Natural killer cell (primary cell): ENCODE data around the gene SUOX. TPM values are rescaled to one million over a fixed set of nuclear protein-coding genes. Genes with fewer than 3 reads are reported as not detected.

Source experiments
- ATAC-seq, 3 donors: fragments of 150-1000 bp in 2 of 3; fragments of 200-7000 bp in 1 of 3; cut with Tn5 transposase; 1 replicate in 1 of 3; 2 replicates in 2 of 3; pipeline ENCODE4 v1.10.0; 2021; ENCODE audit warnings: mild to moderate bottlenecking in 2 of 3, moderate library complexity in 2 of 3
- DNase-seq, 2 donors: peaks; one replicate each; pipeline versions ENCODE4 v3.0.0 to v3.0.0-alpha.2; 2013 to 2021; ENCODE audit warnings: mixed read lengths in 1 of 2
- H3K27ac ChIP-seq: one replicate; pipeline ENCODE4 v1.5.1; 2013; ENCODE audit warnings: mild to moderate bottlenecking, low read length
- H3K27me3 ChIP-seq: one replicate; pipeline ENCODE4 v1.6.1; 2013; ENCODE audit warnings: low read length; ENCODE audit not compliant: control insufficient read depth, insufficient read depth
- H3K36me3 ChIP-seq: one replicate; pipeline ENCODE4 v1.6.1; 2013; ENCODE audit warnings: low read length; ENCODE audit not compliant: control insufficient read depth, insufficient read depth
- H3K4me1 ChIP-seq: one replicate; pipeline ENCODE4 v1.6.1; 2013; ENCODE audit warnings: low read length; ENCODE audit not compliant: control insufficient read depth, insufficient read depth
- H3K4me3 ChIP-seq: one replicate; pipeline ENCODE4 v1.5.1; 2013; ENCODE audit warnings: low read length
- H3K9me3 ChIP-seq: one replicate; pipeline ENCODE4 v1.6.1; 2013; ENCODE audit warnings: low read length; ENCODE audit not compliant: control insufficient read depth, insufficient read depth
- H3K27ac Mint-ChIP-seq, 2 donors: one replicate each; pipeline ENCODE4 v1.8.0; 2022; ENCODE audit warnings: mild to moderate bottlenecking in 2 of 2, mixed read lengths in 2 of 2, moderate library complexity in 1 of 2
- H3K27me3 Mint-ChIP-seq, 2 donors: one replicate each; pipeline ENCODE4 v1.8.0; 2022; ENCODE audit warnings: low read depth in 2 of 2, mixed read lengths in 2 of 2
- H3K36me3 Mint-ChIP-seq: one replicate; pipeline ENCODE4 v1.8.0; 2022; ENCODE audit warnings: mixed read lengths
- H3K4me1 Mint-ChIP-seq, 2 donors: one replicate each; pipeline ENCODE4 v1.8.0; 2022; ENCODE audit warnings: mixed read lengths in 2 of 2
- H3K4me3 Mint-ChIP-seq: one replicate; pipeline ENCODE4 v1.8.0; 2022; ENCODE audit warnings: mild to moderate bottlenecking, moderate library complexity, mixed read lengths
- H3K9me3 Mint-ChIP-seq, 2 donors: one replicate each; pipeline ENCODE4 v1.8.0; 2022; ENCODE audit warnings: mixed read lengths in 2 of 2
- WGBS: methylation state at CpG from one replicate; pipeline ENCODE4 v1.1.7; 2013; ENCODE audit warnings: missing lambda C conversion rate; ENCODE audit not compliant: insufficient coverage; 5-methylcytosine and 5-hydroxymethylcytosine counted together
- intact Hi-C: fragments of 100-400 bp; cut with micrococcal nuclease; formaldehyde crosslinking; loops from one replicate; pipeline ENCODE4 v1.14.2; 2022
- total RNA-seq, 4 donors: library from RNA; stranded (reverse); fragments of 120-200 nt in 1 of 4; gene quantifications; one replicate each; pipeline versions ENCODE4 v1.2.3 to v1.2.4, GENCODE V29; 2013 to 2022
- TF ChIP-seq, protein P1 (sequence below): fragments of 200-600 bp; IDR thresholded peaks from one replicate; pipeline ENCODE4 v1.8.0; 2022; ENCODE audit warnings: antibody characterized with exemption

Gene SUOX
- total RNA-seq, 3 donors from 2014 or later (not counting 1 experiment from before 2014, with no cell fraction given): 11.0 to 15.9 (median 14.6) TPM

DNA sequence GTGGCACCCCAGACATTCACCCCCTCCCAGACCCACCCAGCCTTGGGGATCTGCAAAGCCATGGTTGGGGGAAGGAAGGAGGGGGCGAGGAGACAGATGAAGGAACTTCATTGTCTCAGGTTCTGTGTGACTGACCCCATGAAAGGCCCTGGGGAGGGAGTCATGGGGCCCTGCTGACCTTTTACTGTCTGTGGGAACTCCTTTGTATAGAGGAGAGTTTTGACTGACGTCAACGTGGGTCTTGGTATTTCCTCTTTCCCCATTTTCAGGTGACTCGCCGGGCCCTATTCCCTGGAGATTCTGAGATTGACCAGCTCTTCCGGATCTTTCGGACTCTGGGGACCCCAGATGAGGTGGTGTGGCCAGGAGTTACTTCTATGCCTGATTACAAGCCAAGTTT lies 26.3 kb upstream of the SUOX start:
- Histone ChIP-seq H3K9me3 (no peaks in the 10 kb centered on the region), H3K4me1 (peaks cover 32% of the 10 kb centered on the region), H3K36me3 (no peaks in the 10 kb centered on the region), H3K27me3 (no peaks in the 10 kb centered on the region), H3K27ac (no peak overlapping the region), H3K4me3 (no peak overlapping the region)
- TF ChIP-seq, protein P1, sequence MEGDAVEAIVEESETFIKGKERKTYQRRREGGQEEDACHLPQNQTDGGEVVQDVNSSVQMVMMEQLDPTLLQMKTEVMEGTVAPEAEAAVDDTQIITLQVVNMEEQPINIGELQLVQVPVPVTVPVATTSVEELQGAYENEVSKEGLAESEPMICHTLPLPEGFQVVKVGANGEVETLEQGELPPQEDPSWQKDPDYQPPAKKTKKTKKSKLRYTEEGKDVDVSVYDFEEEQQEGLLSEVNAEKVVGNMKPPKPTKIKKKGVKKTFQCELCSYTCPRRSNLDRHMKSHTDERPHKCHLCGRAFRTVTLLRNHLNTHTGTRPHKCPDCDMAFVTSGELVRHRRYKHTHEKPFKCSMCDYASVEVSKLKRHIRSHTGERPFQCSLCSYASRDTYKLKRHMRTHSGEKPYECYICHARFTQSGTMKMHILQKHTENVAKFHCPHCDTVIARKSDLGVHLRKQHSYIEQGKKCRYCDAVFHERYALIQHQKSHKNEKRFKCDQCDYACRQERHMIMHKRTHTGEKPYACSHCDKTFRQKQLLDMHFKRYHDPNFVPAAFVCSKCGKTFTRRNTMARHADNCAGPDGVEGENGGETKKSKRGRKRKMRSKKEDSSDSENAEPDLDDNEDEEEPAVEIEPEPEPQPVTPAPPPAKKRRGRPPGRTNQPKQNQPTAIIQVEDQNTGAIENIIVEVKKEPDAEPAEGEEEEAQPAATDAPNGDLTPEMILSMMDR: no peak
- 96% methylated on average over 7 of the region's 7 CpGs for WGBS
- Mint-ChIP-seq H3K36me3 (no peaks in the 10 kb centered on the region), H3K9me3 (no peaks in the 10 kb centered on the region), H3K27ac (no peak overlapping the region), H3K4me1 (peaks cover 21 to 30% of the 10 kb centered on the region in 2 donors), H3K4me3 (no peak overlapping the region), H3K27me3 (no peaks in the 10 kb centered on the region)
- no peak for DNase-seq
- no peak for ATAC-seq
- intact Hi-C loops: loop anchor here (5.0 kb wide), 1 partner anchor 252 kb away; the partner anchor contains the start of genes NABP2 and RNF41

DNA sequence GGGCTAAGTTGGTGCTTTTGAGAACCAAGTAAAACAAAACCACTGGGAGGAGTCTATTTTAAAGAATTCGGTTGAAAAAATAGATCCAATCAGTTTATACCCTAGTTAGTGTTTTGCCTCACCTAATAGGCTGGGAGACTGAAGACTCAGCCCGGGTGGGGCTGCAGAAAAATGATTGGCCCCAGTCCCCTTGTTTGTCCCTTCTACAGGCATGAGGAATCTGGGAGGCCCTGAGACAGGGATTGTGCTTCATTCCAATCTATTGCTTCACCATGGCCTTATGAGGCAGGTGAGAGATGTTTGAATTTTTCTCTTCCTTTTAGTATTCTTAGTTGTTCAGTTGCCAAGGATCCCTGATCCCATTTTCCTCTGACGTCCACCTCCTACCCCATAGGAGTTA lies 25.0 kb upstream of the SUOX start:
- H3K9me3 ChIP-seq: no peaks in the 10 kb centered on the region
- H3K4me1 ChIP-seq: peaks cover 21% of the 10 kb centered on the region
- ATAC-seq (no peak), DNase-seq (no peak)
- Mint-ChIP-seq H3K27ac (no peak overlapping the region), H3K4me1 (peaks cover 22 to 24% of the 10 kb centered on the region in 2 donors), H3K9me3 (no peaks in the 10 kb centered on the region), H3K36me3 (no peaks in the 10 kb centered on the region), H3K27me3 (no peaks in the 10 kb centered on the region), H3K4me3 (no peak overlapping the region)
- H3K4me3 ChIP-seq: no peak overlapping the region
- H3K36me3 ChIP-seq: no peaks in the 10 kb centered on the region
- TF ChIP-seq, protein P1: no peak
- H3K27ac ChIP-seq: no peak overlapping the region
- 81% methylated on average over 2 of the region's 3 CpGs for WGBS
- no peaks in the 10 kb centered on the region for H3K27me3 ChIP-seq
- intact Hi-C loops: loop anchor here (2.0 to 5.0 kb wide), 2 partner anchors 45 to 250 kb away; partner anchors contain the start of genes NABP2, PYM1 and RNF41

DNA sequence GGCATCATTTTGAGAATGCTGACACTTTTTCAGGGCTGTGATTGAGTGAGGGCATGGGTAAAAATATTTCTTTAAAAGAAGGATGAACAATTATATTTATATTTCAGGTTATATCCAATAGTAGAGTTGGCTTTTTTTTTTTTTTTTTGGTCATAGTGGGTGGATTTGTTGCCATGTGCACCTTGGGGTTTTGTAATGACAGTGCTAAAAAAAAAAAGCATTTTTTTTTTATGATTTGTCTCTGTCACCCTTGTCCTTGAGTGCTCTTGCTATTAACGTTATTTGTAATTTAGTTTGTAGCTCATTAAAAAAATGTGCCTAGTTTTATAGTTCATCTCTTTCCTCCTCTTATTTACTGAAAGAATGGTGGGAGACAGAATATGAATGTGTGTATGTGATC lies 24.6 kb upstream of the SUOX start:
- no CpG with 5 or more reads among the region's 1 CpG for WGBS
- no peak overlapping the region for H3K4me3 Mint-ChIP-seq
- peak overlapping the region; percentile 73 for H3K4me3 ChIP-seq
- TF ChIP-seq, protein P1: no peak
- H3K4me1 ChIP-seq: peaks cover 17% of the 10 kb centered on the region
- peak overlapping the region; percentile 84 for H3K27ac ChIP-seq
- H3K27me3 Mint-ChIP-seq: no peaks in the 10 kb centered on the region
- H3K27ac Mint-ChIP-seq: no peak overlapping the region
- H3K36me3 Mint-ChIP-seq: no peaks in the 10 kb centered on the region
- H3K9me3 Mint-ChIP-seq: no peaks in the 10 kb centered on the region
- no peaks in the 10 kb centered on the region for H3K9me3 ChIP-seq
- DNase-seq: no peak
- no peaks in the 10 kb centered on the region for H3K36me3 ChIP-seq
- peaks cover 22 to 23% of the 10 kb centered on the region in 2 donors for H3K4me1 Mint-ChIP-seq
- ATAC-seq: no peak
- intact Hi-C loops: loop anchor here (2.0 to 5.0 kb wide), 2 partner anchors 46 to 250 kb away; partner anchors contain the start of genes NABP2, PYM1 and RNF41
- no peaks in the 10 kb centered on the region for H3K27me3 ChIP-seq
